HepG2 (cell line): ENCODE measurements around the gene NINL. TPM values are rescaled to one million over a fixed set of nuclear protein-coding genes. Genes with fewer than 3 reads are reported as not detected.

Source experiments
- AFF4 ChIP-seq: sonication (generic); formaldehyde crosslinking; IDR thresholded peaks from 2 replicates; pipeline ENCODE4 v1.4.0; 2020; ENCODE audit warnings: missing genetic modification reagents
- BCL6 ChIP-seq: IDR thresholded peaks from 2 replicates; pipeline ENCODE4 v1.6.1; 2016; ENCODE audit warnings: missing genetic modification reagents, missing compliant biosample characterization
- FIP1L1 ChIP-seq: fragments of 200-400 bp; formaldehyde crosslinking; IDR thresholded peaks from 2 replicates; pipeline ENCODE4 v1.6.1; 2018; ENCODE audit warnings: low read depth, mild to moderate bottlenecking, low read length, moderate library complexity, borderline replicate concordance; ENCODE audit not compliant: insufficient read depth
- HOMEZ ChIP-seq: IDR thresholded peaks from 2 replicates; pipeline ENCODE4 v1.6.1; 2016; ENCODE audit warnings: low read depth
- MTF2 ChIP-seq: sonication (generic); formaldehyde crosslinking; IDR thresholded peaks from 2 replicates; pipeline ENCODE4 v1.5.0; 2020; ENCODE audit warnings: missing genetic modification reagents, borderline replicate concordance
- NFE2 ChIP-seq: sonication (generic); formaldehyde crosslinking; IDR thresholded peaks from 2 replicates; pipeline ENCODE4 v1.4.0; 2020; ENCODE audit warnings: missing genetic modification reagents
- REXO4 ChIP-seq: sonication (generic); formaldehyde crosslinking; IDR thresholded peaks from 2 replicates; pipeline ENCODE4 v1.8.0; 2022; ENCODE audit warnings: missing genetic modification reagents, mild to moderate bottlenecking, borderline replicate concordance
- SAP130 ChIP-seq: IDR thresholded peaks from 2 replicates; pipeline ENCODE4 v1.6.1; 2016; ENCODE audit warnings: low read depth
- SKI ChIP-seq: fragments of 450-650 bp; IDR thresholded peaks from one replicate; pipeline ENCODE4 v1.6.1; 2018; ENCODE audit warnings: mild to moderate bottlenecking; ENCODE audit not compliant: partially characterized antibody
- SP4 ChIP-seq: sonication (generic); formaldehyde crosslinking; IDR thresholded peaks from 2 replicates; pipeline ENCODE4 v1.8.1; 2023; ENCODE audit warnings: mild to moderate bottlenecking, missing genetic modification reagents
- SPEN ChIP-seq: sonication (generic); formaldehyde crosslinking; IDR thresholded peaks from 2 replicates; pipeline ENCODE4 v1.5.1; 2020; ENCODE audit warnings: low read depth, mild to moderate bottlenecking, missing genetic modification reagents
- ZBTB42 ChIP-seq: sonication (generic); formaldehyde crosslinking; IDR thresholded peaks from 2 replicates; pipeline ENCODE4 v1.5.0; 2020; ENCODE audit warnings: mild to moderate bottlenecking, missing genetic modification reagents
- ZNF329 ChIP-seq: sonication (generic); formaldehyde crosslinking; IDR thresholded peaks from 2 replicates; pipeline ENCODE4 v1.9.0; 2021; ENCODE audit warnings: low read depth, mild to moderate bottlenecking, missing genetic modification reagents
- ZNF552 ChIP-seq: sonication (generic); formaldehyde crosslinking; IDR thresholded peaks from 2 replicates; pipeline ENCODE4 v1.9.0; 2022; ENCODE audit warnings: missing genetic modification reagents, mild to moderate bottlenecking, borderline replicate concordance
- ZNF792 ChIP-seq: IDR thresholded peaks from 2 replicates; pipeline ENCODE4 v1.6.1; 2016
- ZNF850 ChIP-seq: sonication (generic); formaldehyde crosslinking; conservative IDR thresholded peaks from 2 replicates; pipeline ENCODE4 v1.9.0; 2021; ENCODE audit warnings: mild to moderate bottlenecking, missing genetic modification reagents
- polyA plus RNA-seq, 8 experiments: library from polyadenylated mRNA; depleted of rRNA in 3 of 8; stranded (reverse) in 7 of 8; unstranded in 1 of 8; fragments of >200 nt; fragmentation: Illumina TruSeq in 4 of 8; extraction: Trizol in 4 of 8; gene quantifications; 2 replicates each; pipeline versions ENCODE4 v1.2.1 to v1.2.3, GENCODE V29; 2011 to 2016; ENCODE audit warnings: low read depth in 4 of 8, missing spikeins in 1 of 8, mixed read lengths in 1 of 8; ENCODE audit not compliant: insufficient read depth in 1 of 8
- total RNA-seq, 5 experiments: library from RNA; depleted of rRNA; stranded (reverse); fragments of >200 nt; fragmentation: Illumina TruSeq; extraction: Trizol; gene quantifications; 2 replicates each; pipeline ENCODE4 v1.2.3, GENCODE V29; 2016; ENCODE audit warnings: low read depth in 1 of 5
- TF ChIP-seq, protein P1 (sequence below): sonication (generic); formaldehyde crosslinking; IDR thresholded peaks from 2 replicates; pipeline ENCODE4 v1.5.0; 2020; ENCODE audit warnings: mild to moderate bottlenecking, missing genetic modification reagents, moderate library complexity
- TF ChIP-seq, protein P2 (sequence below): sonication (generic); formaldehyde crosslinking; IDR thresholded peaks from 2 replicates; pipeline ENCODE4 v1.8.1; 2023; ENCODE audit warnings: mild to moderate bottlenecking, inconsistent platforms, moderate library complexity, missing genetic modification reagents, borderline replicate concordance
- TF ChIP-seq, protein P3 (sequence below): sonication (generic); formaldehyde crosslinking; IDR thresholded peaks from 2 replicates; pipeline ENCODE4 v1.4.0; 2020; ENCODE audit warnings: missing genetic modification reagents, mild to moderate bottlenecking, borderline replicate concordance

The NINL gene
- total and polyA plus RNA-seq, 2 of the 13 experiments (the other 11 are each of a cell fraction or from before 2014, with no cell fraction given), result 32.3 to 34.3 TPM

- TF ChIP-seq ZBTB42 (CRISPR knock-in tag), result peak; percentile 86; the same call in 1 of the 2 replicates
- peak; percentile 100 for TF ChIP-seq SAP130 (CRISPR knock-in tag)
- TF ChIP-seq SP4, result peak; percentile 99
- TF ChIP-seq MTF2 (CRISPR knock-in tag), result peak; percentile 77; the same call in 1 of the 2 replicates
- TF ChIP-seq AFF4 (CRISPR knock-in tag), result no peak
- TF ChIP-seq, protein P1, sequence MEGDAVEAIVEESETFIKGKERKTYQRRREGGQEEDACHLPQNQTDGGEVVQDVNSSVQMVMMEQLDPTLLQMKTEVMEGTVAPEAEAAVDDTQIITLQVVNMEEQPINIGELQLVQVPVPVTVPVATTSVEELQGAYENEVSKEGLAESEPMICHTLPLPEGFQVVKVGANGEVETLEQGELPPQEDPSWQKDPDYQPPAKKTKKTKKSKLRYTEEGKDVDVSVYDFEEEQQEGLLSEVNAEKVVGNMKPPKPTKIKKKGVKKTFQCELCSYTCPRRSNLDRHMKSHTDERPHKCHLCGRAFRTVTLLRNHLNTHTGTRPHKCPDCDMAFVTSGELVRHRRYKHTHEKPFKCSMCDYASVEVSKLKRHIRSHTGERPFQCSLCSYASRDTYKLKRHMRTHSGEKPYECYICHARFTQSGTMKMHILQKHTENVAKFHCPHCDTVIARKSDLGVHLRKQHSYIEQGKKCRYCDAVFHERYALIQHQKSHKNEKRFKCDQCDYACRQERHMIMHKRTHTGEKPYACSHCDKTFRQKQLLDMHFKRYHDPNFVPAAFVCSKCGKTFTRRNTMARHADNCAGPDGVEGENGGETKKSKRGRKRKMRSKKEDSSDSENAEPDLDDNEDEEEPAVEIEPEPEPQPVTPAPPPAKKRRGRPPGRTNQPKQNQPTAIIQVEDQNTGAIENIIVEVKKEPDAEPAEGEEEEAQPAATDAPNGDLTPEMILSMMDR (CRISPR knock-in tag), result peak; percentile 42; the same call in 1 of the 2 replicates
- TF ChIP-seq, protein P2, sequence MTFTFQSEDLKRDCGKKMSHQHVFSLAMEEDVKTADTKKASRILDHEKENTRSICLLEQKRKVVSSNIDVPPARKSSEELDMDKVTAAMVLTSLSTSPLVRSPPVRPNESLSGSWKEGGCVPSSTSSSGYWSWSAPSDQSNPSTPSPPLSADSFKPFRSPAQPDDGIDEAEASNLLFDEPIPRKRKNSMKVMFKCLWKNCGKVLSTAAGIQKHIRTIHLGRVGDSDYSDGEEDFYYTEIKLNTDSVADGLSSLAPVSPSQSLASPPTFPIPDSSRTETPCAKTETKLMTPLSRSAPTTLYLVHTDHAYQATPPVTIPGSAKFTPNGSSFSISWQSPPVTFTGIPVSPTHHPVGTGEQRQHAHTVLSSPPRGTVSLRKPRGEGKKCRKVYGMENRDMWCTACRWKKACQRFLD (CRISPR knock-in tag), result peak; percentile 99
- no peak for TF ChIP-seq FIP1L1
- TF ChIP-seq HOMEZ (CRISPR knock-in tag), result peak; percentile 92
- TF ChIP-seq ZNF329 (CRISPR knock-in tag), result peak; percentile 41; the same call in 1 of the 2 replicates
- peak; percentile 75 for TF ChIP-seq BCL6 (CRISPR knock-in tag)
- no peak for TF ChIP-seq ZNF850 (CRISPR knock-in tag)
- TF ChIP-seq REXO4 (CRISPR knock-in tag), result peak; percentile 91; the same call in 1 of the 2 replicates
- peak; percentile 92 for TF ChIP-seq ZNF792
- TF ChIP-seq SKI, result peak; percentile 71
- peak; percentile 98 for TF ChIP-seq ZNF552 (CRISPR knock-in tag)
- no peak for TF ChIP-seq NFE2 (CRISPR knock-in tag)
- TF ChIP-seq, protein P3, sequence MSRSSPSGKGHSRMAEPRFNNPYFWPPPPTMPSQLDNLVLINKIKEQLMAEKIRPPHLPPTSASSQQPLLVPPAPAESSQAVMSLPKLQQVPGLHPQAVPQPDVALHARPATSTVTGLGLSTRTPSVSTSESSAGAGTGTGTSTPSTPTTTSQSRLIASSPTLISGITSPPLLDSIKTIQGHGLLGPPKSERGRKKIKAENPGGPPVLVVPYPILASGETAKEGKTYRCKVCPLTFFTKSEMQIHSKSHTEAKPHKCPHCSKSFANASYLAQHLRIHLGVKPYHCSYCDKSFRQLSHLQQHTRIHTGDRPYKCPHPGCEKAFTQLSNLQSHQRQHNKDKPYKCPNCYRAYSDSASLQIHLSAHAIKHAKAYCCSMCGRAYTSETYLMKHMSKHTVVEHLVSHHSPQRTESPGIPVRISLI (CRISPR knock-in tag), result peak; percentile 71; the same call in 1 of the 2 replicates
- peak; percentile 99 for TF ChIP-seq SPEN (CRISPR knock-in tag)
Measured at GRCh38 chr20:25407311-25408169, 177.8 kb downstream of the NINL start, which contains the start of gene GINS1 (continued).
